ENCODE data around the gene PRKCD.

The PRKCD gene

DNA sequence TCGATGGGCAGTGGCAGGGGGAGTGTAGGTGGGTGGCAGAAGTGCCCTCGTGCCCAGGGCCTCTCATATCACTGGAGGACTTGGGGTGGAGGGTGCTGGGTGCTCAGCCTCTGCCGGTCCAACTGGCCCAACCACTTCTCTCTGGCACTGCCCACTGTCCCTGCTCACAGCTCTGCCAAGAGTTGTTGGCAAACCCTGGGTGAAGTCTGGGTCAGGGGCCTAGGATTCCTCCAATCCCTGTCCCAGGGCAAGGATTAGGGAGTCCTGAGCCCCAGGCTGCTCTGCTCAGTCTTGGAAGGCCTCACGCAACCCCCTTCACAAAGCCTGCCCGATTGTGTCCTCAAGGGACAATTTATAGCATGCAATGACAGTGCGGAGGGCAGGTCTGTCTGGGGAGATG, 5.2 kb upstream of the PRKCD start:
- DNase-seq (ENCODE audit: low read depth), result no peak

GRCh38 chr3:53156368-53156834, 4.6 kb upstream of the PRKCD start:
- no peak for DNase-seq (ENCODE audit: low read depth)

GRCh38 chr3:53157974-53158580, 2.9 kb upstream of the PRKCD start:
- DNase-seq (ENCODE audit: low read depth), result no peak

- no peak for DNase-seq (ENCODE audit: low read depth)
Observed at GRCh38 chr3:53158765-53159155, 2.2 kb upstream of the PRKCD start.

GRCh38 chr3:53159156-53160060, 1.6 kb upstream of the PRKCD start:
- DNase-seq (ENCODE audit: low read depth), result no peak

- DNase-seq (ENCODE audit: low read depth), result no peak
Observed at GRCh38 chr3:53160061-53160659, 849 bp upstream of the PRKCD start.

DNA sequence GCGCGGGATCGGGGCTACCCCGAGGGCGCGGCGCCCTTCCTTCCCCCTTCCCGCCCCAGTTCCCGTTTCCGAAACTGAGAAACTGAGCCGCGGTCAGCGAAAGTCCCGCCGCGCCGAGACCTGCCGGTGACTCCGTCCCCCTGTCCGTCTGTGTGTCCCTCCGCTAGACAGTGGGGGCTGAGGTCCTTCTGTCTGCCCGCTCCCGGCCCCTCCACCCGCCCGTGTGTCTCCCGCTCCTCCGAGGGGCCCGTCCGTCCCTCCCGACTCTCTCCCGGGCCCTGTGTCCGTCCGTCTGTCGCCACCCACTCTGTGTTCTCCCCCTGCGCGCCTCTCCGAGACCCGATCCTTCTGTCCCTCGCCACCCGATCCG, 426 bp downstream of the PRKCD start:
- no peak for DNase-seq (ENCODE audit: low read depth)

DNA sequence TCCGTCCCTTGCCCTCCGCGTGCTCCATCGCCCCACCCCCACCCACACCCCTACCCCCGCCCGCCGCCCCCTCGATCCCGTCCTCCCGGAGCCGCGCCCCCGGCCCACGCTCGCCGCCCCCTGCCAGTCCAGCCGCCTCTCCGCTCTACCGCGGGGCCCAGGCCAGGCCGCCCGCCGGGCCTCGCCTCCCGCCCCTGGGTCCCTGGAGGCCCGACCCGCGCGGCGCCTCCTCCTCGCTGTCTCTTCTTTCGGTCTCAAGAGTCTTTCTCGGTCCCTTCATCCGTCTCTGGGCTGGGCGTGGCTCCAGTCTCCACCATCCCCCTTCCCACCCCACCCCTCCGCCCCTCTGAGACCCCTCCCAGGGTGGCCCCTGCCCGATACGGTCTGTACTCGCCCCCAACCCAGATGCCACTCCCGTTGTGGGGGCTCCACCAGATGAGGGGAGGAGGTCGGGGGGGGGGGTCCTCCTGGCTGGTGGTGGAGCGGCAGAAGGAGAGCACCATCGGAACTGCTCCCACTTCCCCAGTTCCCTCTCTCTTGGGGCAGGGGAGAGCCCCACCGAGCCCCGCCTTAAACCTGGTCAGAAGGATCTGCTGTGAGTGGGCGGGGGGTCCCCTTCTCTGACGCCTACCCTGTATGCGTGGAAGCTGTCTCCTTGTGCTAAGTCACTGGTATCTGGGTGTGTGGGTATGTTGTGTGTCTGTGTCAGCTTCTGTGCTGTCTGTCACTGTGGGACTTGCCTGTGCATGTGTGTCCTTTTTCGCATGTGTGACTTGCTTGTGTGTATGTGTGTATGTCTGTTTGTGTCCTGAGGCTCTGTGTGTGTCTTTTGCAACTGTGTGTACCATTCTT, 1.0 kb downstream of the PRKCD start:
- no peak for DNase-seq (ENCODE audit: low read depth)

GRCh38 chr3:53162672-53163443, 1.8 kb downstream of the PRKCD start:
- no peak for DNase-seq (ENCODE audit: low read depth)

DNA sequence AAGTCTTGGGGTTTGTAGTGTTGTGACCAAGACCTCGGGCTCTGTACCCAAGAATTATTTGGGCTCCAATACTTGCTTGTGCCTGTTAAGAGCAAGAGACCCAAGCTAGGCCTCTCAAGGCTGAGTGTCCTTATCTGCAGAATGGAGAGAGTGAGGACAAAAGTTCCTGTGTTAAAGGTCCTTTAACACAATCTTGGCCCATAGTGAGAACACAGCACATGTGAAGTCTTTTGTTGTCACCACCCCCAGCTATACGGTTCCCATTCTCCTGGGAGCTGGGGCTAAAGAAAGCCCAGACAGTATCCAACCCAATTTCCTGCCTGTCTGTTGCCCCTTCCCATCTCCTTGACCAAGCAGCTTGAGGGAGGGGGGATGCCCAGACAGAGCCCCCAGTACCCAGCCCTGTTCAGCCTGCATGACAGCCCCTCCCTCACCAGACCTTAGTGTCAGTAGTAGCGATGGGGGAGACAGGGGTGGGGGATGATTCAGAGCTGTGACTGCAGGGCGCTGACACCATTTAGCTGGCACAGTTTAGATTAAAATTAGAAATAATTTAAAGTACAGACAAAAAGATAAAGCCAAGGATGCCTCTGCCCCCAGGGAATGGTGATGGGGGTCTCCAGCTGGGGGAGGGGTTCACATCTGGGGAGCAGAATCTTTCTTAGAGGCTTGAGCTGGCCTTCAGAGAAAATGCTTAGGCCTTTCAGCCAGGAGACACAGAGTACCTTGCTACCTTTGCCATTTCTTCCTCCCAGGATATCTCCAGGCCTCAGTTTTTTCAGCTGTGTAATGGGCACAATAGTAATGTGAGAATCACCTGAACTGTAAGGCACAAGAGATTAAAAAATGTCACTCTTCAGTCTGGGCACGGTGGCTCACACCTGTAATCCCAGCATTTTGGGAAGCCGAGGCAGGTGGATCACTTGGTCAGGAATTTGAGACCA, 2.7 kb downstream of the PRKCD start:
- no peak for DNase-seq (ENCODE audit: low read depth)

DNA sequence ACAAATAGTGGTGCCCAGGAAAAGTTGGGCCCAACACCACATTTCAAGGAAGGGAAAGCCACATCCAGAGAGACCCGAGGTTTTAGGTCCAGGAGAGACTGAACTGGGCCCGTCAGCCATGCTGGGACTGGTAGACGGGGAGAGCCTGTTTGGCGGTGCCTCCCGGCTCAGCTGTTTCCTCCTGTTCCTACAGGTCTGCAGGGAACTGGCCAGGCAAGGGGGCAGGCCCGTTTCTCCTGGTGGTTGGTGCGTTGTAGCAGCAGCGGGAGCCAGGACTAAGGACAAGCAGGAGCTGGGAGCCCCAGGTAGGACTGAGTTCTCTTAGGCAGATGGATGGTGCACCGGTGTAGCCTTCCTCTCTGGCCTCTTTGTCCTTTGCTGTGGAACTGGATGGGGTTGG, 3.9 kb downstream of the PRKCD start:
- no peak for DNase-seq (ENCODE audit: low read depth)

DNA sequence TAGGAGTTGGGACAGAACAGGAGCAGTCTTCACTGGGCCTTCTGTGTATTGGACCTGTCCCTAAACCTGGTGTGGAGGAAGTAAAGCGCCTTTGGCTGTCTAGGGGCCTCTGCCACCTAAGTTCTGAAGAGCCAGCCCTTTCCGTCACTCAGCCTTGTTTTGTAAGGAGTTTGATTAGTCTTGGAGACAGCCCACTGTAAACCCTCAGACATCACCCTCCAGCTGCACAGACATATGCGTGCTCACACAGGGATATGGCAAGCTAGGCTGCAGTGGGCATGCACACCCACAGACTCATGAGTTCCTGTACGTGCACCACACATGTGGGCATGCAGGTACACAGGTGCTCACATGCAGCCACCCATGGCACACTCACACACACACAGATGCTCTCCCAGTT, 5.2 kb downstream of the PRKCD start:
- DNase-seq (ENCODE audit: low read depth), result no peak

- DNase-seq (ENCODE audit: low read depth), result no peak
Observed at GRCh38 chr3:53166781-53167291, 5.8 kb downstream of the PRKCD start.

GRCh38 chr3:53167418-53168174, 6.6 kb downstream of the PRKCD start:
- no peak for DNase-seq (ENCODE audit: low read depth)

GRCh38 chr3:53168175-53168923, 7.3 kb downstream of the PRKCD start:
- no peak for DNase-seq (ENCODE audit: low read depth)

DNA sequence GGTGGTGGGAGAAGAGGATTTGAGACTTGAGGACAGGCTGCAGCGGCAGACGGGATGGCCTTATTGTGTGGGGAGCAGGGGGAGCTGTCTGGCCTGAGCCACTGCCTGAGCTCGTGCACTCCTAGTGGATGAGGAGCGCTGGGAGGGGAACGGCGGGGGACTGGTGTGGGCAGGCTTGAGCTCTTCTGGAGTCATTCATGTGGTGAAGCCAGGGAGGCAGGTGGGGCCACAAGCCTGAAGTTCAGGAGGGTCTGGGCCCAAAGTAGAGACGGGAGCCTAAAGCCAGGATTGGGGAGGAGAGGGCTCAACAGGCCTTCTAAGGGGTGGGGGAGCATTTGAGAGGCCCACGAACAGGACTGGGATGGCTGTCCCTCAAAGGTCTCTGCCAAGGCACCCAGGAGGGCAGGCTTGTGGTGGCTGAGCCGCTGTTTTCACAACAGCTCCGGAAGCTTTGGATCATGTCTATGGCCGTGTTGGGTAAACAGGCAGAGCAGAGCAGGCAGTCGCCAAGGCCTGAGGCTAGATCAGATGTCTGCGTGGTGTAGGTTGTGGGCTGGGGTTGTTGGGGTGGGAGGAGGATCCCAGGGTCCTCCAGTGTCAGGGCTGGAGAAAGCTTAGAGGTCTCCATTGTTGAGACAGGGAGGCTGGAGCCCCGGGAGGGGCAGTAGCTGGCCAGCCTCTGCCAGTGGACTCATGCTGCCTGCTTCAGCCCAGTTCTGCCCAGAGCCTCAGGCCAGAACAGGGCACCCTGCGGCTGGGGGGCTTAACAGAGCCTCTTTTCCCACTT, 8.2 kb downstream of the PRKCD start:
- DNase-seq (ENCODE audit: low read depth), result no peak

DNA sequence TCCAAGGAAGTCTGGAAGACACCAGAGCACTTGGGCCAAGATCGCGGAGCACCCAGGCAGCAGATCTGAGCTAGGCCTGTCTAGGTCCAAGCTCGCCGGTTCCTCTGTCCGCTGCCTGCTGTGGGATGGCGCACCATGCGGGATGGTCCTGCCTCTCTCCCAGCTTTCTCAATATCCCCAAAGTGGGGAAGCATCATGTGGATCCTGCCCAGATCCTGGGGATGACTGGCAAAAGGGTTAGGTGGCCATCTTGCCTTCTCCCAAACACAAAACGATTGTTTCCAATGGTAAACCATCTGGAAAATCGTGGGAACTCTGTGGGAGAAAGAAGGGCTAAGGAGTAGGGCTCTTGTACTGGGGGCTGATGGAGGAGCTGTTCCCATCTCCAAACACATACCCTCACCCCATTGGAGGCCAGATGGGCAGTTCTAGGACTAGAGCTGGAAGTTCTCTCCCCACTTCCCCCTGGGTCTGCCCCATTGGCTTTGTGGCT, 8.9 kb downstream of the PRKCD start:
- DNase-seq (ENCODE audit: low read depth), result no peak

Measured in activated T-cell treated with anti-CD3 and anti-CD28 coated beads for 48 hours (primary cell).